Measurements from ENCODE around the gene NRXN2.

The NRXN2 gene

GRCh38 chr11:64631675-64632074 lies 91.3 kb downstream of the NRXN2 start:
- H3K27ac ChIP-seq = no peak overlapping the region
- TF ChIP-seq ZFX (IDR thresholded peaks at IDR 0.05) = no peak
- TF ChIP-seq, protein P1, sequence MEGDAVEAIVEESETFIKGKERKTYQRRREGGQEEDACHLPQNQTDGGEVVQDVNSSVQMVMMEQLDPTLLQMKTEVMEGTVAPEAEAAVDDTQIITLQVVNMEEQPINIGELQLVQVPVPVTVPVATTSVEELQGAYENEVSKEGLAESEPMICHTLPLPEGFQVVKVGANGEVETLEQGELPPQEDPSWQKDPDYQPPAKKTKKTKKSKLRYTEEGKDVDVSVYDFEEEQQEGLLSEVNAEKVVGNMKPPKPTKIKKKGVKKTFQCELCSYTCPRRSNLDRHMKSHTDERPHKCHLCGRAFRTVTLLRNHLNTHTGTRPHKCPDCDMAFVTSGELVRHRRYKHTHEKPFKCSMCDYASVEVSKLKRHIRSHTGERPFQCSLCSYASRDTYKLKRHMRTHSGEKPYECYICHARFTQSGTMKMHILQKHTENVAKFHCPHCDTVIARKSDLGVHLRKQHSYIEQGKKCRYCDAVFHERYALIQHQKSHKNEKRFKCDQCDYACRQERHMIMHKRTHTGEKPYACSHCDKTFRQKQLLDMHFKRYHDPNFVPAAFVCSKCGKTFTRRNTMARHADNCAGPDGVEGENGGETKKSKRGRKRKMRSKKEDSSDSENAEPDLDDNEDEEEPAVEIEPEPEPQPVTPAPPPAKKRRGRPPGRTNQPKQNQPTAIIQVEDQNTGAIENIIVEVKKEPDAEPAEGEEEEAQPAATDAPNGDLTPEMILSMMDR (conservative IDR thresholded peaks at IDR 0.05) = no peak

GRCh38 chr11:64629796-64630562 lies 93.0 kb downstream of the NRXN2 start:
- no peak for TF ChIP-seq ZFX (IDR thresholded peaks at IDR 0.05)
- TF ChIP-seq, protein P1 (conservative IDR thresholded peaks at IDR 0.05) = no peak
- H3K27ac ChIP-seq = no peak overlapping the region

GRCh38 chr11:64629103-64629502 lies 93.9 kb downstream of the NRXN2 start:
- H3K27ac ChIP-seq = no peak overlapping the region
- no peak for TF ChIP-seq ZFX (IDR thresholded peaks at IDR 0.05)
- TF ChIP-seq, protein P1 (conservative IDR thresholded peaks at IDR 0.05) = no peak

GRCh38 chr11:64628596-64628995 lies 94.4 kb downstream of the NRXN2 start:
- no peak overlapping the region for H3K27ac ChIP-seq
- no peak for TF ChIP-seq ZFX (IDR thresholded peaks at IDR 0.05)

DNA sequence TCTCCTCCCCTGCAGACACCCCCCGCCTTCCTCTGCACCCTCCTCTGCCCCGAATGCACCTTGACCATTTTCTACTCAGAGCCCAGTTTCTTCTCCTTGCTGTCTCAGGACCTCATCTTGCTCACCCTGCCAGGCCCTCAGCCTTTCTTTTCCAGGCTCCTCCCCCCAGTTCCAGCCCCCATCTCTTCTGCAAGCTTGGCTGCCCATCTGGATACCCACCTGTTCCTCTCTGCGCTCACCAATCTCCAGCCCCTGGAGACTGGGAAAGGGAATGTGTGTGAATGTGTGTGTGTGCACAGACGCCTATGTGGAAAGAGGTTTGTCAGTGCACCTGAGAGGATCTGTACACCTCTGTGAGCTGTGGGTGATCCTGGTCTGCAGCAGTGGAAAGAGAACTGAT lies 95.6 kb downstream of the NRXN2 start:
- H3K27ac ChIP-seq = no peak overlapping the region
- TF ChIP-seq, protein P1 (conservative IDR thresholded peaks at IDR 0.05) = no peak
- TF ChIP-seq ZFX (IDR thresholded peaks at IDR 0.05) = no peak

DNA sequence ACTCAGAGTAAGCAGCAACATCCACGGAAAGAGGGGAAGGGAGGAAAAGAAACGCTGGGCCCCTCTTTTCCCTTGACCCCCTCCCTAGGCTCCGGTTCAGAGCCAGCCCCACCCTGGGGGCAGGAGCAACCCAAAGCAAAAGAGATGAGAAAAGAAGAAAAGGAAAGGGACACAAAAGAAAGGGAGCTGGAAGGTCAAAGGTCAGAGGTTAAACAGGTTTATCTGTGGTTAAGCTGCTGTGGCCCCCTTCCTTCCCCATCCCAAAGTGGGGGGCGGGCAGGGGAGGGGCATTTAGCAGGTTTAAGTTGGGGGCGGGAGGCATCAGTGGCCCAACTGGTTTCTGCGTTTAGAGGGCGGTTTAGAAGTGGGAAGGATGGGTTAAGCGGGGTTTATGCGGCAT lies 96.4 kb downstream of the NRXN2 start:
- TF ChIP-seq, protein P1 (conservative IDR thresholded peaks at IDR 0.05) = no peak
- TF ChIP-seq ZFX (IDR thresholded peaks at IDR 0.05) = no peak
- no peak overlapping the region for H3K27ac ChIP-seq

DNA sequence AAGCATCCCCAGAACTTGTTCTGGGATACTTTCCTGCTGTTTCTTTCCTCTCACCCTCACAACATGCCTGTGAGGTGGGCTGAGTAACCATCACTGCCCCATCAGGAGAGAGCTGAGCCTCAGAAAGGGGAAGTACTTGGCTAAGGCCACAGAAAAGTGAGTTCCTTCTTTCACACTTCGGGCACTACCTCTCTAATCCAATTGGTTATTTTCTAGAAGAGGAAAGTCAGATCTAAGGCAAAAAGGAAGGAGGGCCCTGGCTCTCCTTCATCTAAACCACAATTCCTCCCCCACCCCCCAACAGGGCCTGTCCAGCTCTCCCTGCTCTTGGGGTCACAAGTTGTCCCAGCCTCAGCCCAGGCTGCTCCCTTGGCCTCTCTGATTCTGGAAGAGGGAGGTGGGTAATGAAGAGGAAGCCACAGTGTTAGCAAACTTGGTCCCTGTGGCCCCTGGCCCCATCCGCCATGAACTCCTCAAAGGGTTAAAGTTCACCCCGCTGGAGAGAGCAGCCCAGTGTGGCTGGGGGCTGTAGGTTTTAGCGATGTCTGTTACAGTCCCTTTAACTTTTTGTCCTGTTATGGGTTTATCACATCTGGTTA lies 98.0 kb downstream of the NRXN2 start:
- TF ChIP-seq, protein P1 (conservative IDR thresholded peaks at IDR 0.05) = no peak
- TF ChIP-seq ZFX (IDR thresholded peaks at IDR 0.05) = no peak
- no peak overlapping the region for H3K27ac ChIP-seq

Measured in C4-2B (cell line).